ENCODE measurements around the gene ADARB1. TPM values are rescaled to one million over a fixed set of nuclear protein-coding genes. Genes with fewer than 3 reads are reported as not detected.

ADARB1 gene
- polyA plus RNA-seq, 3 donors, result 0.40 to 2.6 (median 1.0) TPM

GRCh38 chr21:45178971-45179370, 104.6 kb downstream of the ADARB1 start:
- H3K79me2 ChIP-seq (ENCODE audit: insufficient read depth, low read length), result no peaks in the 10 kb centered on the region
- H3K36me3 ChIP-seq (replicated peaks in 1 of 2; ENCODE audit: control insufficient read depth in 1 of 2, insufficient read depth in 2 of 2, low read length in 2 of 2), result peaks cover 0 to 4% of the 10 kb centered on the region in 2 donors
- no peak overlapping the region for H2AFZ ChIP-seq (ENCODE audit: insufficient read depth, low read depth, low read length, poor library complexity, severe bottlenecking)
- H3K4me1 ChIP-seq (ENCODE audit: control insufficient read depth in 1 of 2, insufficient read depth in 2 of 2, low read length in 2 of 2), result no peaks in the 10 kb centered on the region
- Mint-ChIP-seq H3K9me3 (no peaks in the 10 kb centered on the region), H3K27ac (peak overlapping the region in 2 of 7 donors; percentile 18 to 39), H3K4me3 (no peak overlapping the region), H3K4me1 (no peaks in the 10 kb centered on the region), H3K36me3 (peaks cover 22 to 26% of the 10 kb centered on the region in 2 donors), H3K27me3 (ENCODE audit: low read depth in 3 of 3) (peaks cover 0 to 1% (median 0%) of the 10 kb centered on the region in 3 donors)
- H3K9me3 ChIP-seq (replicated peaks in 1 of 2; ENCODE audit: control insufficient read depth in 1 of 2, insufficient read depth in 1 of 2, low read length in 2 of 2), result no peaks in the 10 kb centered on the region
- no peak for DNase-seq
- no peaks in the 10 kb centered on the region for H3K27me3 ChIP-seq (ENCODE audit: control insufficient read depth in 2 of 2, insufficient read depth in 2 of 2, low read length in 2 of 2)
- WGBS (ENCODE audit: insufficient coverage), result 95% methylated on average over 8 of the region's 11 CpGs
- intact Hi-C loops (cut with micrococcal nuclease), result no loop called here
- no peak overlapping the region for H3K9ac ChIP-seq (ENCODE audit: insufficient read depth, low read length, poor library complexity, severe bottlenecking)
- TF ChIP-seq CTCF (IDR thresholded peaks at IDR 0.05), result no peak
- no peak overlapping the region for H3K27ac ChIP-seq (ENCODE audit: low read depth in 1 of 2, low read length in 2 of 2)
- H3K4me3 ChIP-seq (replicated peaks in 1 of 3; ENCODE audit: low read depth in 2 of 3, low read length in 3 of 3), result no peak overlapping the region
- no peak overlapping the region for H3K4me2 ChIP-seq (replicated peaks; ENCODE audit: extremely low read depth, low read length, poor library complexity, severe bottlenecking)
- H4K20me1 ChIP-seq (ENCODE audit: insufficient read depth, low read length), result no peaks in the 10 kb centered on the region

GRCh38 chr21:45179568-45180245, 105.3 kb downstream of the ADARB1 start:
- Histone ChIP-seq H3K4me1 (ENCODE audit: control insufficient read depth in 1 of 2, insufficient read depth in 2 of 2, low read length in 2 of 2) (no peaks in the 10 kb centered on the region), H4K20me1 (ENCODE audit: insufficient read depth, low read length) (no peaks in the 10 kb centered on the region), H2AFZ (ENCODE audit: insufficient read depth, low read depth, low read length, poor library complexity, severe bottlenecking) (no peak overlapping the region), H3K27me3 (ENCODE audit: control insufficient read depth in 2 of 2, insufficient read depth in 2 of 2, low read length in 2 of 2) (no peaks in the 10 kb centered on the region), H3K79me2 (ENCODE audit: insufficient read depth, low read length) (no peaks in the 10 kb centered on the region), H3K4me3 (replicated peaks in 1 of 3; ENCODE audit: low read depth in 2 of 3, low read length in 3 of 3) (no peak overlapping the region), H3K9ac (ENCODE audit: insufficient read depth, low read length, poor library complexity, severe bottlenecking) (no peak overlapping the region), H3K4me2 (replicated peaks; ENCODE audit: extremely low read depth, low read length, poor library complexity, severe bottlenecking) (no peak overlapping the region), H3K36me3 (replicated peaks in 1 of 2; ENCODE audit: control insufficient read depth in 1 of 2, insufficient read depth in 2 of 2, low read length in 2 of 2) (peaks cover under 1 to 6% of the 10 kb centered on the region in 2 donors), H3K9me3 (replicated peaks in 1 of 2; ENCODE audit: control insufficient read depth in 1 of 2, insufficient read depth in 1 of 2, low read length in 2 of 2) (no peaks in the 10 kb centered on the region), H3K27ac (ENCODE audit: low read depth in 1 of 2, low read length in 2 of 2) (no peak overlapping the region)
- Mint-ChIP-seq H3K27ac (peak overlapping the region in 2 of 7 donors; percentile 7 to 64), H3K9me3 (no peaks in the 10 kb centered on the region), H3K4me1 (no peaks in the 10 kb centered on the region), H3K36me3 (peaks cover 22 to 27% of the 10 kb centered on the region in 2 donors), H3K4me3 (no peak overlapping the region), H3K27me3 (ENCODE audit: low read depth in 3 of 3) (peaks cover 0 to 1% (median 0%) of the 10 kb centered on the region in 3 donors)
- 95% methylated on average over 20 of the region's 20 CpGs for WGBS (ENCODE audit: insufficient coverage)
- intact Hi-C loops (cut with micrococcal nuclease), result no loop called here
- DNase-seq, result no peak
- no peak for TF ChIP-seq CTCF (IDR thresholded peaks at IDR 0.05)

Data from CD14-positive monocyte (primary cell).